Tibial nerve (tissue), 4 donors: ENCODE data around the gene CPNE9. TPM values are rescaled to one million over a fixed set of nuclear protein-coding genes. Genes with fewer than 3 reads are reported as not detected.

Source experiments
- DNase-seq, 2 donors: peaks; one replicate each; pipeline ENCODE4 v3.0.0-alpha.2; 2019; ENCODE audit warnings: low spot score in 2 of 2
- H3K27ac ChIP-seq, 4 donors: fragments of 200-600 bp; sonication (generic) in 3 of 4; one replicate each; pipeline ENCODE4 v1.5.1; 2017 to 2019; ENCODE audit warnings: mild to moderate bottlenecking in 1 of 4
- H3K27me3 ChIP-seq, 2 donors: fragments of 200-600 bp; sonication (generic) in 1 of 2; one replicate each; pipeline versions ENCODE4 v1.5.1 to v1.6.0; 2017 to 2019
- H3K36me3 ChIP-seq, 3 donors: fragments of 200-600 bp; sonication (generic); one replicate each; pipeline ENCODE4 v1.5.1; 2018 to 2019
- H3K4me1 ChIP-seq, 4 donors: fragments of 200-600 bp; sonication (generic) in 3 of 4; one replicate each; pipeline ENCODE4 v1.5.1; 2017 to 2019
- H3K4me3 ChIP-seq, 4 donors: fragments of 200-600 bp; sonication (generic) in 3 of 4; one replicate each; pipeline ENCODE4 v1.5.1; 2017 to 2019; ENCODE audit warnings: mild to moderate bottlenecking in 1 of 4, moderate library complexity in 1 of 4
- H3K9me3 ChIP-seq, 4 donors: fragments of 200-600 bp; sonication (generic) in 3 of 4; one replicate each; pipeline ENCODE4 v1.5.1; 2017 to 2019
- EP300 ChIP-seq, 2 donors: sonication (generic); formaldehyde crosslinking; IDR thresholded peaks; one replicate each; pipeline ENCODE4 v1.6.1; 2017; ENCODE audit warnings: antibody characterized with exemption in 2 of 2, mild to moderate bottlenecking in 1 of 2
- POLR2A ChIP-seq, 2 donors: fragments of 450-650 bp; IDR thresholded peaks; one replicate each; pipeline ENCODE4 v1.6.1; 2017; ENCODE audit warnings: antibody characterized with exemption in 2 of 2, mild to moderate bottlenecking in 2 of 2, moderate library complexity in 2 of 2
- WGBS, 2 donors: methylation state at CpG; one replicate each; pipeline ENCODE4 v1.1.5; 2018; 5-methylcytosine and 5-hydroxymethylcytosine counted together
- total RNA-seq, 4 donors: library from RNA; depleted of rRNA; stranded (reverse); fragments of >200 nt; gene quantifications; one replicate each; pipeline ENCODE4 v1.1.0, GENCODE V29; 2016
- TF ChIP-seq, protein P1 (sequence below), 5 experiments: fragments of 200-600 bp in 3 of 5; fragments of 450-650 bp in 2 of 5; sonication (generic) in 3 of 5; IDR thresholded peaks; one replicate each; pipeline ENCODE4 v1.5.1; 2016 to 2019; ENCODE audit warnings: antibody characterized with exemption in 5 of 5, mild to moderate bottlenecking in 3 of 5, moderate library complexity in 2 of 5

Gene CPNE9
- total RNA-seq, 4 donors from 2014 or later: not detected

DNA sequence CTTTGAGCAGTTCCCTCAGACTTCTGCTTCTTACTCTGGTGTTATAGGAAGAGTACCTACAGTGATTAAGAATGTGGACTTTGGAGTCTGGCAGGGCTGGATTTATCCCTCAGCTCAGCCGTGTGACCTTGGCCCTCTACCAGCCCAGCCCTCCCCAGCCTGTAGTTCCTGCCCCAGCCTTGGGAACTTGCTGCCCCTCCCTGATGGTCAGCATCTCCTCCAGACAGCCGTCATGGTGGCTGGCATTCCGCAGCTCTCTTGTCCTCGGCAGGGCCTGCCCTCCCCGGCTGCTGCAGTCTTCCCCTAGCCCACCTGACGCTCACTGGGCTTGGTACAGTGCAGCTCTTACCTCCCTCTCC is 21.9 kb upstream of the CPNE9 start:
- no peaks in the 10 kb centered on the region for H3K9me3 ChIP-seq
- peaks cover 9 to 100% (median 76%) of the 10 kb centered on the region in 3 donors for H3K36me3 ChIP-seq
- 69 to 73% methylated on average over 6 of the region's 6 CpGs for WGBS, 2 donors
- H3K4me3 ChIP-seq: no peak overlapping the region
- TF ChIP-seq, protein P1, sequence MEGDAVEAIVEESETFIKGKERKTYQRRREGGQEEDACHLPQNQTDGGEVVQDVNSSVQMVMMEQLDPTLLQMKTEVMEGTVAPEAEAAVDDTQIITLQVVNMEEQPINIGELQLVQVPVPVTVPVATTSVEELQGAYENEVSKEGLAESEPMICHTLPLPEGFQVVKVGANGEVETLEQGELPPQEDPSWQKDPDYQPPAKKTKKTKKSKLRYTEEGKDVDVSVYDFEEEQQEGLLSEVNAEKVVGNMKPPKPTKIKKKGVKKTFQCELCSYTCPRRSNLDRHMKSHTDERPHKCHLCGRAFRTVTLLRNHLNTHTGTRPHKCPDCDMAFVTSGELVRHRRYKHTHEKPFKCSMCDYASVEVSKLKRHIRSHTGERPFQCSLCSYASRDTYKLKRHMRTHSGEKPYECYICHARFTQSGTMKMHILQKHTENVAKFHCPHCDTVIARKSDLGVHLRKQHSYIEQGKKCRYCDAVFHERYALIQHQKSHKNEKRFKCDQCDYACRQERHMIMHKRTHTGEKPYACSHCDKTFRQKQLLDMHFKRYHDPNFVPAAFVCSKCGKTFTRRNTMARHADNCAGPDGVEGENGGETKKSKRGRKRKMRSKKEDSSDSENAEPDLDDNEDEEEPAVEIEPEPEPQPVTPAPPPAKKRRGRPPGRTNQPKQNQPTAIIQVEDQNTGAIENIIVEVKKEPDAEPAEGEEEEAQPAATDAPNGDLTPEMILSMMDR (IDR thresholded peaks at IDR 0.05): no peak
- TF ChIP-seq POLR2A (IDR thresholded peaks at IDR 0.05) (no peak), EP300 (IDR thresholded peaks at IDR 0.05) (no peak)
- no peak overlapping the region for H3K27ac ChIP-seq
- no peaks in the 10 kb centered on the region for H3K27me3 ChIP-seq
- DNase-seq: no peak
- H3K4me1 ChIP-seq: no peaks in the 10 kb centered on the region

DNA sequence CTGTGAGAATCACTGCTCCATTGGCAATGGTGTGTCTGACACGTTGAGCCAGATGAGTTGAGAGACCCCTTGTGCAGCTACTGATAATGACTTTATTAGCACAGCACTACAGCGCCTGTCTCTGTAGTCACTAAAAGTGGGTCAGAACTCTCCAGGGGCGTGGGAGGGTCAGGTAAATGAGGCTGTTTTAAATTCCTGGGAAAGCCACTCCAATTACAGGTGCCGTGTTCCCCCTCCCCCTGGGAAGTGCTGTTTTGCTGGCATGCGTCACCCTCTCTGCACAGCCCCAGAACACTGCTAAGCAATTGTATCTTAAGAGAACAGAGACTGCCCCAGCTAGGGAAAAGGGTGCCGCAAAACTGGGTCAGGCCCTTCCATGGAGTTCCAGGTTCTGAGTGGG is 21.5 kb upstream of the CPNE9 start:
- WGBS, 2 donors: 76 to 80% methylated on average over 6 of the region's 6 CpGs
- Histone ChIP-seq H3K4me3 (no peak overlapping the region), H3K9me3 (no peaks in the 10 kb centered on the region), H3K27me3 (no peaks in the 10 kb centered on the region), H3K36me3 (peaks cover 9 to 100% (median 75%) of the 10 kb centered on the region in 3 donors), H3K4me1 (no peaks in the 10 kb centered on the region), H3K27ac (no peak overlapping the region)
- DNase-seq: no peak
- TF ChIP-seq EP300 (IDR thresholded peaks at IDR 0.05) (no peak), POLR2A (IDR thresholded peaks at IDR 0.05) (no peak)
- TF ChIP-seq, protein P1 (IDR thresholded peaks at IDR 0.05): no peak

DNA sequence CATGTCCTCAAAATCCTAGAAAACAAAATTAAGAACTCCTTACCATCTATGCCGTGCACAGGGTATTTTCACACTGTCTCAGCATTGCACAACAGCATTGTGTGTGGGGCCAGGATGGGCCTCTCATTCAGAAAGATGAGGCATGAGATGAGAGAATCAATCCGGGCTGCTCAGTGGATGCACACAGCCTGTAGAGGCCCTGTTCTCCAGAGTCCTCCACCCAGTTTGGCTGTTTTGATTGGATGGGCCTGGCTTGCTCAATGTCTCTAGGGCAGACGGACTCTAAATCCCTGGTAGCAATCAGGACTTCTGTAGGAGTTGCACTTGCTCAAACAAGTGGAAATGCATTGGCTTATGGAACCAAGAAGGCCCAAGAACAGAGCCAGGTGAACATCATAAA is 20.2 kb upstream of the CPNE9 start:
- Histone ChIP-seq H3K27ac (no peak overlapping the region), H3K4me1 (no peaks in the 10 kb centered on the region), H3K4me3 (no peak overlapping the region), H3K9me3 (no peaks in the 10 kb centered on the region), H3K27me3 (no peaks in the 10 kb centered on the region), H3K36me3 (peaks cover 9 to 100% (median 74%) of the 10 kb centered on the region in 3 donors)
- TF ChIP-seq EP300 (IDR thresholded peaks at IDR 0.05): no peak
- TF ChIP-seq POLR2A (IDR thresholded peaks at IDR 0.05): no peak
- TF ChIP-seq, protein P1 (IDR thresholded peaks at IDR 0.05): no peak
- DNase-seq: no peak
- 87 to 90% methylated on average over 3 of the region's 3 CpGs for WGBS, 2 donors

DNA sequence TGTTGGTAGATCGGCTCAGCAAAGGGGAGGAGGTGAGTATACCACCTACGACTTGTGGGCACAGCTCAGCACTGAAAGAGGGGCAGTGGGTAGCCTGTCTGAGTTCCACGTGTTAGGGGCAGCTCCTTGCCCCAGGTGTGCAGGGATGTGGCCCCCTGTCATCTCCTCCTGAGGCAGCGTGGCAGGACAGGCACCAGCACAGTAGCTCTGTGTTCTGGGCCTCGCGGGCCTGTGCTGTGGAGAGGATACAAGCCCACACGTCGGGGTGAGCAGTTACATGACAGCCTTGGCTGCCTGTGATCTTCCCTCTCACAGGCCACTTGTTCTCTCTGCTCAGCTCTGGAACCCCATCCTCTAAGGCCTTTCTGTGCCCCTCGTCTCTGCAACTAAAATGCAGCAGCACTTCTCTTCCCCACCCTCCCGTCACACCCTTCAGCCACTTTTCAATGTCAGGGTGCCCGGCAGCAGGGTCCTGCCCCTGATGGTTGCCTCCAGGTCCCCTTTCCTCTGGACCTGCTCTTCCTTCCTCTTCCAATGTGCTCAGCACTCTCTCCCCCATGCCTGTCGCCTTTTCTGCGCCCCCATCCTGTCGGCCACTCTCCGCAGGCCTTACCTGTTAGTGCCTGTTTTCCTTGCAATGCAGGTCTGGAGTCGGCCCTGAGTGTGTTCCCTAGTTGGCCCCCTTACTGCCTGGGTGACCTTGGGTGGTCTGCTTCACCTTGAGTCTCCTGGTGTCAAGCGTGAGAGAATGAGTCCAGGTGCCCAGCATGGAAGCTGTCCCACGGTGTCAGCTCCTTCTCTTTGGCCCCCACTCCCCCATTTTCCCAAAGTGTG is 18.2 kb upstream of the CPNE9 start:
- no peak overlapping the region for H3K27ac ChIP-seq
- no peak overlapping the region for H3K4me3 ChIP-seq
- DNase-seq: no peak
- peaks cover 9 to 100% (median 70%) of the 10 kb centered on the region in 3 donors for H3K36me3 ChIP-seq
- peaks cover 0 to 11% (median 1%) of the 10 kb centered on the region in 4 donors for H3K4me1 ChIP-seq
- H3K9me3 ChIP-seq: no peaks in the 10 kb centered on the region
- H3K27me3 ChIP-seq: no peaks in the 10 kb centered on the region
- TF ChIP-seq POLR2A (IDR thresholded peaks at IDR 0.05): no peak
- TF ChIP-seq, protein P1 (IDR thresholded peaks at IDR 0.05): no peak
- no peak for TF ChIP-seq EP300 (IDR thresholded peaks at IDR 0.05)
- WGBS, 2 donors: 90 to 95% methylated on average over 17 to 18 of the region's 18 CpGs

DNA sequence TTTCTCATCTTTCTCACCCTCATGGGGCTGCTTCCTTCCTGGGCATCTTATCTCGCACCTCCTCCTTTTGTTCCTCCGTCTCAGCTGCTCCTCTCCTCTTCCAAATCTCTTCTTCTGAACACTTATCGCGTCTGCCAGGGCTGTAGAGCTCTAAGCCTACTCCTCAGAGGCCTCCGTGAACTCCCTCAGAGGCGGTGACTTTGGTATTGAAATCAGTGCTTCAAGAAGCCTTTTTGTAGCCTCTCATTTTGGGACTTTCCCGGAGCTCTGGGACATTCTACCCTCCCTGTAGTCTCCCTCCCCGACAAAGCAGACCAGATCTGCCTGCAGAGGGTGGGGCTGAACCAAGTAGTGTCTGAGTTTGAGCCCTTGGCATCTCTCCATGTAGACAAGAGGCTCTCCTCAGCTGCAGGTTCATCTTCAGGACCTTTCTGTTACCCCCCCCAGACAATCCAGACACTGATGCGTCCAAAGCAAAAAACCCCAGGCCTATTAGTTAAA is 17.5 kb upstream of the CPNE9 start:
- Histone ChIP-seq H3K27ac (no peak overlapping the region), H3K27me3 (no peaks in the 10 kb centered on the region), H3K36me3 (peaks cover 9 to 100% (median 64%) of the 10 kb centered on the region in 3 donors), H3K4me3 (no peak overlapping the region), H3K4me1 (peaks cover 0 to 16% (median 1%) of the 10 kb centered on the region in 4 donors), H3K9me3 (no peaks in the 10 kb centered on the region)
- TF ChIP-seq, protein P1 (IDR thresholded peaks at IDR 0.05): no peak
- TF ChIP-seq POLR2A (IDR thresholded peaks at IDR 0.05): no peak
- TF ChIP-seq EP300 (IDR thresholded peaks at IDR 0.05): no peak
- DNase-seq: no peak
- WGBS, 2 donors: 85% methylated on average over 9 of the region's 9 CpGs
